ENCODE data around the gene RNF227. TPM values are rescaled to one million over a fixed set of nuclear protein-coding genes. Genes with fewer than 3 reads are reported as not detected.

The RNF227 gene
- total and polyA plus RNA-seq, 2 of the 8 experiments (the other 6 are each of a cell fraction or from before 2014, with no cell fraction given) = 0.63 to 1.7 TPM

DNA sequence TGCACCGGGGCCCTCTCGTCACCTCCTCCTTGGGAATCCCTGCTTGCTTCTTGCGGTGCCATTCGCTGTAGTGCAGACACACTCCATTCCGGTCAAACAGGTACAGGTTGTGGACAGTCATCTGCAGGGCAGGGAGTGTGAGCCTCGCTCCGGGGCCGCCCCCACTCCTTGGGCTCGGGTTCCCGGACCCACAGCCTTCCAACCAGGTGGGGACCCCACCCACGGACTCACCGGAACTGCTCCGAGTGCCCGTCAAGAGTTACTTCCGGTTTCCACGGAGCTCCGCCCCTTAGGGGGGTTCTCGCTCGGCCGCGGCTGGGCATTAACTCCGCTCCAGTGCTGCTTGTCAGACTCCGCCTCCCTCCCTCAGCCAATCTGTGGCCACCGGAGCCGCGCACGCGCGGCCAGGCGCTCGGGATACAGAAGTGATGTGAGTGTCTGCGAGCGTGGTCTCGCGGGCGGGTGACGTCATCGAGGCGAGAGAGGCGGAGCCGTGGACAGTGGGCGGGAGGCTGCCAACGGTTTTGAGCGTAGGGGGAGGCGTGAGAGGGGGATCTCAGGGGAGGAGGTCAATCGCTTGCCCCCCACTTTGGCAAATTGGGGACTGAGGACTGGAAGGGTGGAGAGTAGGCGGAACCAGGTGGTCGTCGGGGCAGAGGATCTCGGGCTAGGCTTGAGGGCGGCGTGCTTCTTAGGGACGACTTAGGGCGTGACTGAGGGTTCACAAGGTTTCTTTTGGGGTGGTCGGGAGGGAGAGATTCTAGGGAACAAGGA is 15.8 kb upstream of the RNF227 start, which contains the start of the genes CNTROB and TRAPPC1 (continued):
- TF ChIP-seq SAP30 (IDR thresholded peaks at IDR 0.05; ENCODE audit: insufficient read depth, insufficient replicate concordance, low read length) = peak; percentile 34
- no peak for TF ChIP-seq RAD21 (IDR thresholded peaks at IDR 0.05 in 1 of 2, conservative IDR thresholded peaks at IDR 0.05 in 1 of 2; ENCODE audit: low read depth in 2 of 2, low read length in 2 of 2)
- TF ChIP-seq, protein P1, sequence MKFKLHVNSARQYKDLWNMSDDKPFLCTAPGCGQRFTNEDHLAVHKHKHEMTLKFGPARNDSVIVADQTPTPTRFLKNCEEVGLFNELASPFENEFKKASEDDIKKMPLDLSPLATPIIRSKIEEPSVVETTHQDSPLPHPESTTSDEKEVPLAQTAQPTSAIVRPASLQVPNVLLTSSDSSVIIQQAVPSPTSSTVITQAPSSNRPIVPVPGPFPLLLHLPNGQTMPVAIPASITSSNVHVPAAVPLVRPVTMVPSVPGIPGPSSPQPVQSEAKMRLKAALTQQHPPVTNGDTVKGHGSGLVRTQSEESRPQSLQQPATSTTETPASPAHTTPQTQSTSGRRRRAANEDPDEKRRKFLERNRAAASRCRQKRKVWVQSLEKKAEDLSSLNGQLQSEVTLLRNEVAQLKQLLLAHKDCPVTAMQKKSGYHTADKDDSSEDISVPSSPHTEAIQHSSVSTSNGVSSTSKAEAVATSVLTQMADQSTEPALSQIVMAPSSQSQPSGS (IDR thresholded peaks at IDR 0.05; ENCODE audit: low read length) = peak; percentile 83; the same call in 1 of the 2 replicates
- TF ChIP-seq CHD1 (IDR thresholded peaks at IDR 0.05; ENCODE audit: low read depth, low read length) = no peak
- TF ChIP-seq RXRA (IDR thresholded peaks at IDR 0.05; ENCODE audit: insufficient read depth, low read depth, low read length) = no peak
- TF ChIP-seq ASH2L (IDR thresholded peaks at IDR 0.05; ENCODE audit: low read length) = peak; percentile 65
- TF ChIP-seq, protein P2, sequence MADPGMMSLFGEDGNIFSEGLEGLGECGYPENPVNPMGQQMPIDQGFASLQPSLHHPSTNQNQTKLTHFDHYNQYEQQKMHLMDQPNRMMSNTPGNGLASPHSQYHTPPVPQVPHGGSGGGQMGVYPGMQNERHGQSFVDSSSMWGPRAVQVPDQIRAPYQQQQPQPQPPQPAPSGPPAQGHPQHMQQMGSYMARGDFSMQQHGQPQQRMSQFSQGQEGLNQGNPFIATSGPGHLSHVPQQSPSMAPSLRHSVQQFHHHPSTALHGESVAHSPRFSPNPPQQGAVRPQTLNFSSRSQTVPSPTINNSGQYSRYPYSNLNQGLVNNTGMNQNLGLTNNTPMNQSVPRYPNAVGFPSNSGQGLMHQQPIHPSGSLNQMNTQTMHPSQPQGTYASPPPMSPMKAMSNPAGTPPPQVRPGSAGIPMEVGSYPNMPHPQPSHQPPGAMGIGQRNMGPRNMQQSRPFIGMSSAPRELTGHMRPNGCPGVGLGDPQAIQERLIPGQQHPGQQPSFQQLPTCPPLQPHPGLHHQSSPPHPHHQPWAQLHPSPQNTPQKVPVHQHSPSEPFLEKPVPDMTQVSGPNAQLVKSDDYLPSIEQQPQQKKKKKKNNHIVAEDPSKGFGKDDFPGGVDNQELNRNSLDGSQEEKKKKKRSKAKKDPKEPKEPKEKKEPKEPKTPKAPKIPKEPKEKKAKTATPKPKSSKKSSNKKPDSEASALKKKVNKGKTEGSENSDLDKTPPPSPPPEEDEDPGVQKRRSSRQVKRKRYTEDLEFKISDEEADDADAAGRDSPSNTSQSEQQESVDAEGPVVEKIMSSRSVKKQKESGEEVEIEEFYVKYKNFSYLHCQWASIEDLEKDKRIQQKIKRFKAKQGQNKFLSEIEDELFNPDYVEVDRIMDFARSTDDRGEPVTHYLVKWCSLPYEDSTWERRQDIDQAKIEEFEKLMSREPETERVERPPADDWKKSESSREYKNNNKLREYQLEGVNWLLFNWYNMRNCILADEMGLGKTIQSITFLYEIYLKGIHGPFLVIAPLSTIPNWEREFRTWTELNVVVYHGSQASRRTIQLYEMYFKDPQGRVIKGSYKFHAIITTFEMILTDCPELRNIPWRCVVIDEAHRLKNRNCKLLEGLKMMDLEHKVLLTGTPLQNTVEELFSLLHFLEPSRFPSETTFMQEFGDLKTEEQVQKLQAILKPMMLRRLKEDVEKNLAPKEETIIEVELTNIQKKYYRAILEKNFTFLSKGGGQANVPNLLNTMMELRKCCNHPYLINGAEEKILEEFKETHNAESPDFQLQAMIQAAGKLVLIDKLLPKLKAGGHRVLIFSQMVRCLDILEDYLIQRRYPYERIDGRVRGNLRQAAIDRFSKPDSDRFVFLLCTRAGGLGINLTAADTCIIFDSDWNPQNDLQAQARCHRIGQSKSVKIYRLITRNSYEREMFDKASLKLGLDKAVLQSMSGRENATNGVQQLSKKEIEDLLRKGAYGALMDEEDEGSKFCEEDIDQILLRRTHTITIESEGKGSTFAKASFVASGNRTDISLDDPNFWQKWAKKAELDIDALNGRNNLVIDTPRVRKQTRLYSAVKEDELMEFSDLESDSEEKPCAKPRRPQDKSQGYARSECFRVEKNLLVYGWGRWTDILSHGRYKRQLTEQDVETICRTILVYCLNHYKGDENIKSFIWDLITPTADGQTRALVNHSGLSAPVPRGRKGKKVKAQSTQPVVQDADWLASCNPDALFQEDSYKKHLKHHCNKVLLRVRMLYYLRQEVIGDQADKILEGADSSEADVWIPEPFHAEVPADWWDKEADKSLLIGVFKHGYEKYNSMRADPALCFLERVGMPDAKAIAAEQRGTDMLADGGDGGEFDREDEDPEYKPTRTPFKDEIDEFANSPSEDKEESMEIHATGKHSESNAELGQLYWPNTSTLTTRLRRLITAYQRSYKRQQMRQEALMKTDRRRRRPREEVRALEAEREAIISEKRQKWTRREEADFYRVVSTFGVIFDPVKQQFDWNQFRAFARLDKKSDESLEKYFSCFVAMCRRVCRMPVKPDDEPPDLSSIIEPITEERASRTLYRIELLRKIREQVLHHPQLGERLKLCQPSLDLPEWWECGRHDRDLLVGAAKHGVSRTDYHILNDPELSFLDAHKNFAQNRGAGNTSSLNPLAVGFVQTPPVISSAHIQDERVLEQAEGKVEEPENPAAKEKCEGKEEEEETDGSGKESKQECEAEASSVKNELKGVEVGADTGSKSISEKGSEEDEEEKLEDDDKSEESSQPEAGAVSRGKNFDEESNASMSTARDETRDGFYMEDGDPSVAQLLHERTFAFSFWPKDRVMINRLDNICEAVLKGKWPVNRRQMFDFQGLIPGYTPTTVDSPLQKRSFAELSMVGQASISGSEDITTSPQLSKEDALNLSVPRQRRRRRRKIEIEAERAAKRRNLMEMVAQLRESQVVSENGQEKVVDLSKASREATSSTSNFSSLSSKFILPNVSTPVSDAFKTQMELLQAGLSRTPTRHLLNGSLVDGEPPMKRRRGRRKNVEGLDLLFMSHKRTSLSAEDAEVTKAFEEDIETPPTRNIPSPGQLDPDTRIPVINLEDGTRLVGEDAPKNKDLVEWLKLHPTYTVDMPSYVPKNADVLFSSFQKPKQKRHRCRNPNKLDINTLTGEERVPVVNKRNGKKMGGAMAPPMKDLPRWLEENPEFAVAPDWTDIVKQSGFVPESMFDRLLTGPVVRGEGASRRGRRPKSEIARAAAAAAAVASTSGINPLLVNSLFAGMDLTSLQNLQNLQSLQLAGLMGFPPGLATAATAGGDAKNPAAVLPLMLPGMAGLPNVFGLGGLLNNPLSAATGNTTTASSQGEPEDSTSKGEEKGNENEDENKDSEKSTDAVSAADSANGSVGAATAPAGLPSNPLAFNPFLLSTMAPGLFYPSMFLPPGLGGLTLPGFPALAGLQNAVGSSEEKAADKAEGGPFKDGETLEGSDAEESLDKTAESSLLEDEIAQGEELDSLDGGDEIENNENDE (IDR thresholded peaks at IDR 0.05; ENCODE audit: insufficient replicate concordance, low read length) = no peak

Data from H1 (cell line).